ENCODE data around the gene DAD1.
"Not testable (repeated sequence)": the region's sequence is repeated elsewhere in the genome, so short reads cannot be mapped to it uniquely, and the experiment has no call there.

The DAD1 gene

GRCh38 chr14:22566266-22566665 is 22.8 kb downstream of the DAD1 start:
- not testable (repeated sequence) for DNase-seq

GRCh38 chr14:22565391-22565945 is 23.6 kb downstream of the DAD1 start:
- no peak for DNase-seq

GRCh38 chr14:22564463-22564862 is 24.6 kb downstream of the DAD1 start:
- DNase-seq: no peak

- DNase-seq: no peak
These were observed 25.0 kb downstream of the DAD1 start for GRCh38 chr14:22563987-22564386.

- DNase-seq: no peak
These were observed 27.1 kb downstream of the DAD1 start for GRCh38 chr14:22561661-22562579.

GRCh38 chr14:22561366-22561660 is 27.7 kb downstream of the DAD1 start:
- DNase-seq: no peak

- no peak for DNase-seq
These were observed 28.2 kb downstream of the DAD1 start for GRCh38 chr14:22560662-22561365.

GRCh38 chr14:22559041-22559440 is 30.0 kb downstream of the DAD1 start:
- DNase-seq: no peak

GRCh38 chr14:22558221-22558913 is 30.7 kb downstream of the DAD1 start:
- DNase-seq: no peak

- no peak for DNase-seq
These were observed 31.2 kb downstream of the DAD1 start for GRCh38 chr14:22557846-22558220.

- DNase-seq: peak; percentile 32 to 84
These were observed 31.9 kb downstream of the DAD1 start for GRCh38 chr14:22556990-22557623.

GRCh38 chr14:22556021-22556989 is 32.7 kb downstream of the DAD1 start:
- no peak for DNase-seq

- no peak for DNase-seq
These were observed 33.5 kb downstream of the DAD1 start for GRCh38 chr14:22555384-22556011.

GRCh38 chr14:22554498-22555383 is 34.3 kb downstream of the DAD1 start:
- no peak for DNase-seq

- DNase-seq: not testable (repeated sequence)
These were observed 35.0 kb downstream of the DAD1 start for GRCh38 chr14:22553861-22554497.

GRCh38 chr14:22553445-22553844 is 35.6 kb downstream of the DAD1 start:
- DNase-seq: no peak

GRCh38 chr14:22552827-22553076 is 36.3 kb downstream of the DAD1 start:
- no peak for DNase-seq

- DNase-seq: no peak
These were observed 36.8 kb downstream of the DAD1 start for GRCh38 chr14:22552001-22552826.

- DNase-seq: no peak
These were observed 37.4 kb downstream of the DAD1 start for GRCh38 chr14:22551605-22551997.
